Endothelial cell of umbilical vein (primary cell): ENCODE results near the gene OPCML. TPM values are rescaled to one million over a fixed set of nuclear protein-coding genes. Genes with fewer than 3 reads are reported as not detected.

Experiments
- BruUV-seq: library from RNA; stranded (reverse); fragments of 400-500 nt; replicated peaks from 2 replicates; lab custom pipeline; 2021; lab: Mats Ljungman, UMichigan
- CTCF ChIA-PET: fragments of 300-600, 350-600 bp; sonication (Branson Sonifier 250); formaldehyde crosslinking; loops from one replicate; lab custom pipeline; 2021; ENCODE audit warnings: antibody characterized with exemption, inconsistent platforms; lab: Charles Lee
- POLR2A ChIA-PET: fragments of 300-600, 350-600 bp; sonication (Branson Sonifier 250); formaldehyde crosslinking; loops from one replicate; lab custom pipeline; 2021; ENCODE audit warnings: antibody characterized with exemption, inconsistent platforms; lab: Charles Lee
- DNase-seq: peaks from one replicate; pipeline ENCODE4 v3.0.0-alpha.2; 2011; ENCODE audit warnings: low read depth, low spot score
- FAIRE-seq: peaks from 2 replicates; lab custom pipeline; 2011; peaks lifted over from hg19 to GRCh38; lab: Jason Lieb, UNC
- H2AFZ ChIP-seq: 2 replicates; pipeline ENCODE4 v1.6.0; 2012; ENCODE audit warnings: low read depth, low read length, control low read depth, inconsistent platforms
- H3K27ac ChIP-seq: 2 replicates; pipeline ENCODE4 v1.5.1; 2011; ENCODE audit warnings: low read depth, mild to moderate bottlenecking, control low read depth, low read length, moderate library complexity; ENCODE audit not compliant: insufficient read depth
- H3K27me3 ChIP-seq, 2 experiments: 2 replicates each; pipeline versions ENCODE4 v1.6.0 to v1.6.1; 2011; ENCODE audit warnings: low read length in 2 of 2, mixed read lengths in 1 of 2; ENCODE audit not compliant: control insufficient read depth in 2 of 2, insufficient read depth in 2 of 2
- H3K36me3 ChIP-seq, 2 experiments: 2 replicates in 1 of 2; 3 replicates in 1 of 2; pipeline ENCODE4 v1.5.1; 2011; ENCODE audit warnings: low read length in 2 of 2, mild to moderate bottlenecking in 1 of 2, moderate library complexity in 1 of 2; ENCODE audit not compliant: control insufficient read depth in 2 of 2, insufficient read depth in 2 of 2; ENCODE audit errors: extremely low read depth in 1 of 2
- H3K4me1 ChIP-seq: 3 replicates; pipeline ENCODE4 v1.5.1; 2011; ENCODE audit warnings: mild to moderate bottlenecking, low read length; ENCODE audit not compliant: control insufficient read depth, insufficient read depth; ENCODE audit errors: extremely low read depth
- H3K4me2 ChIP-seq: 2 replicates; pipeline ENCODE4 v1.6.1; 2011; ENCODE audit warnings: low read length, control low read depth, mixed read lengths; ENCODE audit not compliant: insufficient read depth
- H3K4me3 ChIP-seq, 3 experiments: fragments of 200-600 bp in 1 of 3; sonication (generic), shearing (Covaris generic) in 1 of 3; replicated peaks in 1 of 3; 2 replicates each; pipeline ENCODE4 v1.5.1; 2011 to 2016; ENCODE audit warnings: control low read depth in 3 of 3, low read length in 3 of 3, mild to moderate bottlenecking in 2 of 3, inconsistent platforms in 1 of 3, low read depth in 1 of 3, moderate library complexity in 1 of 3; ENCODE audit not compliant: insufficient read depth in 1 of 3
- H3K79me2 ChIP-seq: 2 replicates; pipeline ENCODE4 v1.6.0; 2012; ENCODE audit warnings: low read length, inconsistent platforms; ENCODE audit not compliant: control insufficient read depth, insufficient read depth
- H3K9ac ChIP-seq: replicated peaks from 2 replicates; pipeline ENCODE3; 2011; ENCODE audit warnings: low read length, control low read depth; ENCODE audit not compliant: insufficient read depth; ENCODE audit errors: extremely low read depth
- H3K9me1 ChIP-seq: replicated peaks from 3 replicates; pipeline ENCODE4 v1.6.0; 2011; ENCODE audit warnings: mild to moderate bottlenecking, low read length; ENCODE audit not compliant: control insufficient read depth, insufficient read depth; ENCODE audit errors: extremely low read depth
- H3K9me3 ChIP-seq: replicated peaks from 2 replicates; pipeline ENCODE4 v1.5.1; 2012; ENCODE audit warnings: low read length, inconsistent platforms; ENCODE audit not compliant: control insufficient read depth, insufficient read depth
- H4K20me1 ChIP-seq: replicated peaks from 2 replicates; pipeline ENCODE3; 2011; ENCODE audit warnings: mild to moderate bottlenecking, low read length; ENCODE audit not compliant: control insufficient read depth, insufficient read depth; ENCODE audit errors: extremely low read depth
- EZH2 ChIP-seq: IDR thresholded peaks from 2 replicates; pipeline ENCODE4 v1.6.1; 2012; ENCODE audit warnings: borderline replicate concordance, low read depth, mild to moderate bottlenecking, moderate library complexity, low read length, inconsistent platforms; ENCODE audit not compliant: severe bottlenecking
- FOS ChIP-seq: IDR thresholded peaks from 2 replicates; pipeline ENCODE4 v1.6.1; 2011; ENCODE audit warnings: mild to moderate bottlenecking, low read length, moderate library complexity, borderline replicate concordance; ENCODE audit not compliant: insufficient read depth
- GATA2 ChIP-seq: IDR thresholded peaks from 2 replicates; pipeline ENCODE4 v1.7.0; 2011; ENCODE audit warnings: low read depth, mild to moderate bottlenecking, moderate library complexity, mixed read lengths, low read length; ENCODE audit not compliant: insufficient read length, insufficient read depth
- JUN ChIP-seq: IDR thresholded peaks from 2 replicates; pipeline ENCODE4 v1.6.1; 2011; ENCODE audit warnings: borderline replicate concordance, low read depth; ENCODE audit not compliant: insufficient read length, insufficient read depth
- MYC ChIP-seq: IDR thresholded peaks from one replicate; pipeline ENCODE4 v1.6.1; 2011; ENCODE audit warnings: mild to moderate bottlenecking, low read depth, low read length
- POLR2A ChIP-seq: IDR thresholded peaks from 2 replicates; pipeline ENCODE4 v1.6.1; 2012; ENCODE audit warnings: low read depth, mild to moderate bottlenecking, control low read depth, low read length
- POLR2AphosphoS5 ChIP-seq: IDR thresholded peaks from 2 replicates; pipeline ENCODE4 v1.6.1; 2012; ENCODE audit warnings: low read depth, mild to moderate bottlenecking, control low read depth, low read length, moderate library complexity; ENCODE audit not compliant: insufficient read depth
- dilution Hi-C: fragments of 300-500 bp; cut with MboI; formaldehyde crosslinking; loops from one replicate; pipeline ENCODE4 v1.15.0; 2019; ENCODE audit warnings: low sequenced_read_pairs; ENCODE audit not compliant: extremely low pct_ligation_motif_present
- intact Hi-C: fragments of 100-400 bp; cut with micrococcal nuclease; formaldehyde crosslinking; loops from one replicate; pipeline ENCODE4 v1.10.0; 2022
- polyA plus RNA-seq, 4 experiments: library from polyadenylated mRNA; depleted of rRNA in 3 of 4; stranded (reverse) in 3 of 4; unstranded in 1 of 4; fragments of >200 nt; gene quantifications; 2 replicates each; pipeline versions ENCODE4 v1.2.1 to v1.2.3, GENCODE V29; 2011 to 2012; ENCODE audit warnings: missing spikeins in 1 of 4
- total RNA-seq: library from RNA; stranded (reverse); gene quantifications from 2 replicates; pipeline ENCODE4 v1.2.3, GENCODE V29; 2021
- TF ChIP-seq, protein P1 (sequence below), 2 donors: IDR thresholded peaks; 1 replicate in 1 of 2; 2 replicates in 1 of 2; pipeline ENCODE4 v1.5.1; 2011; ENCODE audit warnings: low read length in 2 of 2, mild to moderate bottlenecking in 2 of 2, moderate library complexity in 2 of 2, control low read depth in 1 of 2, inconsistent platforms in 1 of 2, low read depth in 1 of 2; ENCODE audit not compliant: insufficient read depth in 1 of 2; ENCODE audit errors: extremely low read depth in 1 of 2
- TF ChIP-seq, protein P2 (sequence below): IDR thresholded peaks from 2 replicates; pipeline ENCODE4 v1.6.1; 2011; ENCODE audit not compliant: insufficient read depth, insufficient read length

The OPCML gene
- total and polyA plus RNA-seq, 2 donors (not counting 3 experiments of a cell fraction or from before 2014, with no cell fraction given): not detected

- H3K27ac ChIP-seq: no peak overlapping the region
- H3K9ac ChIP-seq: no peak overlapping the region
- intact Hi-C loops: no loop called here
- ChIA-PET POLR2A (no interaction called here), CTCF (no interaction called here)
- H3K9me3 ChIP-seq: peaks cover 1% of the 10 kb centered on the region
- no peak overlapping the region for H2AFZ ChIP-seq
- FAIRE-seq: no peak
- H3K4me2 ChIP-seq: no peak overlapping the region
- no peak overlapping the region for H3K4me3 ChIP-seq
- H3K79me2 ChIP-seq: no peaks in the 10 kb centered on the region
- TF ChIP-seq, protein P1, sequence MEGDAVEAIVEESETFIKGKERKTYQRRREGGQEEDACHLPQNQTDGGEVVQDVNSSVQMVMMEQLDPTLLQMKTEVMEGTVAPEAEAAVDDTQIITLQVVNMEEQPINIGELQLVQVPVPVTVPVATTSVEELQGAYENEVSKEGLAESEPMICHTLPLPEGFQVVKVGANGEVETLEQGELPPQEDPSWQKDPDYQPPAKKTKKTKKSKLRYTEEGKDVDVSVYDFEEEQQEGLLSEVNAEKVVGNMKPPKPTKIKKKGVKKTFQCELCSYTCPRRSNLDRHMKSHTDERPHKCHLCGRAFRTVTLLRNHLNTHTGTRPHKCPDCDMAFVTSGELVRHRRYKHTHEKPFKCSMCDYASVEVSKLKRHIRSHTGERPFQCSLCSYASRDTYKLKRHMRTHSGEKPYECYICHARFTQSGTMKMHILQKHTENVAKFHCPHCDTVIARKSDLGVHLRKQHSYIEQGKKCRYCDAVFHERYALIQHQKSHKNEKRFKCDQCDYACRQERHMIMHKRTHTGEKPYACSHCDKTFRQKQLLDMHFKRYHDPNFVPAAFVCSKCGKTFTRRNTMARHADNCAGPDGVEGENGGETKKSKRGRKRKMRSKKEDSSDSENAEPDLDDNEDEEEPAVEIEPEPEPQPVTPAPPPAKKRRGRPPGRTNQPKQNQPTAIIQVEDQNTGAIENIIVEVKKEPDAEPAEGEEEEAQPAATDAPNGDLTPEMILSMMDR (IDR thresholded peaks at IDR 0.05; ENCODE audit: extremely low read depth in 1 of 2, insufficient read depth in 1 of 2, low read depth in 1 of 2, low read length in 2 of 2): no peak
- TF ChIP-seq FOS (no peak), JUN (no peak), POLR2AphosphoS5 (no peak), MYC (no peak), POLR2A (no peak), GATA2 (no peak), EZH2 (no peak)
- TF ChIP-seq, protein P2, sequence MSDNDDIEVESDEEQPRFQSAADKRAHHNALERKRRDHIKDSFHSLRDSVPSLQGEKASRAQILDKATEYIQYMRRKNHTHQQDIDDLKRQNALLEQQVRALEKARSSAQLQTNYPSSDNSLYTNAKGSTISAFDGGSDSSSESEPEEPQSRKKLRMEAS: no peak
- BruUV-seq: no TSS peak
- dilution Hi-C loops: no loop called here
- H3K4me1 ChIP-seq: no peaks in the 10 kb centered on the region
- no peaks in the 10 kb centered on the region for H4K20me1 ChIP-seq
- H3K36me3 ChIP-seq: no peaks in the 10 kb centered on the region
- no peaks in the 10 kb centered on the region for H3K9me1 ChIP-seq
- no peaks in the 10 kb centered on the region for H3K27me3 ChIP-seq
- no peak for DNase-seq
Measured at GRCh38 chr11:133518702-133519264, 13.5 kb downstream of the OPCML start.
